Erythroblast (primary cell): ENCODE data around the gene GAPVD1.

Experiments
- GATA1 ChIP-seq: IDR thresholded peaks from 2 replicates; pipeline ENCODE4 v1.6.1; 2011; ENCODE audit warnings: low read depth, mild to moderate bottlenecking, control low read depth, low read length, moderate library complexity
- POLR2A ChIP-seq: IDR thresholded peaks from 2 replicates; pipeline ENCODE4 v1.6.1; 2011; ENCODE audit warnings: mild to moderate bottlenecking, low read length

DNA sequence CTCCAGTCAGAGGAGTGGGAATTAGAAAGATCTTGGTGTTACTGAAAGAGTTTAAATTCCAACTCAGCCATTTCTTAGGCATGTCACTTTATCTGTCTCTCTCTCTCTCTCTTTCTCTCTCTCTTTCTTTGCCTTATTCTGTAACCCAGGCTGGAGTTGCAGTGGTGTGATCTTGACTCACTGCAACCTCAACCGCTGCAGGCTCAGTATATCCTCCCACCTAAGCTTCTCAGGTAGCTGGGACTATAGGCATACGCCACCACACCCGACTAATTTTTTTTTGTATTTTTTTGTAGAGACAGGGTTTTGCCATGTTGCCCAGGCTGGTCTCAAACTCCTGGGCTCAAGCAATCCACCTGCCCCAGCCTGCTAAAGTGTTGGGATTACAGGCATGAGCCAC, 43.0 kb upstream of the GAPVD1 start:
- TF ChIP-seq POLR2A: no peak
- no peak for TF ChIP-seq GATA1
